Glutamatergic neuron (in vitro differentiated cells): ENCODE results near the gene CD34. TPM values are rescaled to one million over a fixed set of nuclear protein-coding genes. Genes with fewer than 3 reads are reported as not detected.
A peak's percentile ranks its signal among the peaks of the same experiment; 100 is the strongest.

Experiments used
- DNase-seq: peaks from one replicate; pipeline ENCODE4 v3.0.0; 2022
- H3K27ac Mint-ChIP-seq: one replicate; pipeline ENCODE4 v1.8.0; 2020; ENCODE audit warnings: mild to moderate bottlenecking, mixed read lengths, inconsistent platforms; ENCODE audit not compliant: unreplicated experiment
- H3K27me3 Mint-ChIP-seq: one replicate; pipeline ENCODE4 v1.8.0; 2020; ENCODE audit warnings: mild to moderate bottlenecking, moderate library complexity, mixed read lengths, inconsistent platforms; ENCODE audit not compliant: unreplicated experiment
- H3K36me3 Mint-ChIP-seq: one replicate; pipeline ENCODE4 v1.8.0; 2020; ENCODE audit warnings: mild to moderate bottlenecking, mixed read lengths, inconsistent platforms; ENCODE audit not compliant: unreplicated experiment
- H3K4me1 Mint-ChIP-seq: one replicate; pipeline ENCODE4 v1.8.0; 2020; ENCODE audit warnings: mild to moderate bottlenecking, low read depth, mixed read lengths, inconsistent platforms; ENCODE audit not compliant: unreplicated experiment
- H3K4me3 Mint-ChIP-seq: one replicate; pipeline ENCODE4 v1.8.0; 2020; ENCODE audit warnings: mild to moderate bottlenecking, mixed read lengths, inconsistent platforms; ENCODE audit not compliant: unreplicated experiment
- H3K9me3 Mint-ChIP-seq: one replicate; pipeline ENCODE4 v1.8.0; 2020; ENCODE audit warnings: mild to moderate bottlenecking, moderate library complexity, mixed read lengths, inconsistent platforms; ENCODE audit not compliant: unreplicated experiment
- CTCF ChIP-seq: fragments of 200-600 bp; sonication (generic); IDR thresholded peaks from one replicate; pipeline ENCODE4 v1.5.0; 2021; ENCODE audit not compliant: partially characterized antibody, unreplicated experiment
- total RNA-seq: library from RNA; stranded (reverse); fragmentation: NEBNext Ultra II Directional; extraction: Animal tissue kit (Norgen Biotek cat#: 25700); gene quantifications from one replicate; pipeline ENCODE4 v1.2.1, GENCODE V29; 2021; ENCODE audit not compliant: unreplicated experiment

The CD34 gene
- total RNA-seq, 1 donor from 2014 or later: 0.20 TPM

- peaks cover 4% of the 10 kb centered on the region for H3K27me3 Mint-ChIP-seq
- DNase-seq: no peak
- no peaks in the 10 kb centered on the region for H3K4me1 Mint-ChIP-seq
- H3K36me3 Mint-ChIP-seq: no peaks in the 10 kb centered on the region
- H3K4me3 Mint-ChIP-seq: peak overlapping the region; percentile 55
- no peak overlapping the region for H3K27ac Mint-ChIP-seq
- peaks cover 5% of the 10 kb centered on the region for H3K9me3 Mint-ChIP-seq
- no peak for TF ChIP-seq CTCF
Measured at GRCh38 chr1:207958376-207959139, 47.6 kb upstream of the CD34 start.

- H3K27me3 Mint-ChIP-seq: peaks cover 2% of the 10 kb centered on the region
- DNase-seq: no peak
- H3K36me3 Mint-ChIP-seq: no peaks in the 10 kb centered on the region
- H3K4me3 Mint-ChIP-seq: no peak overlapping the region
- H3K4me1 Mint-ChIP-seq: no peaks in the 10 kb centered on the region
- no peak overlapping the region for H3K27ac Mint-ChIP-seq
- no peaks in the 10 kb centered on the region for H3K9me3 Mint-ChIP-seq
- TF ChIP-seq CTCF: no peak
Measured at GRCh38 chr1:207956986-207957385, 46.1 kb upstream of the CD34 start.

- Mint-ChIP-seq H3K9me3 (no peaks in the 10 kb centered on the region), H3K27ac (no peak overlapping the region), H3K27me3 (peaks cover 2% of the 10 kb centered on the region)
Measured at GRCh38 chr1:207954104-207954503, 43.2 kb upstream of the CD34 start.

GRCh38 chr1:207952617-207953542 is 42.0 kb upstream of the CD34 start:
- Mint-ChIP-seq H3K9me3 (no peaks in the 10 kb centered on the region), H3K4me1 (no peaks in the 10 kb centered on the region), H3K4me3 (no peak overlapping the region), H3K36me3 (no peaks in the 10 kb centered on the region), H3K27ac (no peak overlapping the region), H3K27me3 (no peaks in the 10 kb centered on the region)
- no peak for DNase-seq
- TF ChIP-seq CTCF: no peak

More at GRCh38 chr1:207954104-207954503, 43.2 kb upstream of the CD34 start:
- H3K4me1 Mint-ChIP-seq: no peaks in the 10 kb centered on the region
- no peaks in the 10 kb centered on the region for H3K36me3 Mint-ChIP-seq
- TF ChIP-seq CTCF: no peak
- H3K4me3 Mint-ChIP-seq: no peak overlapping the region
- no peak for DNase-seq

- Mint-ChIP-seq H3K36me3 (no peaks in the 10 kb centered on the region), H3K27ac (no peak overlapping the region), H3K9me3 (no peaks in the 10 kb centered on the region), H3K27me3 (no peaks in the 10 kb centered on the region), H3K4me3 (no peak overlapping the region), H3K4me1 (no peaks in the 10 kb centered on the region)
- TF ChIP-seq CTCF: no peak
- DNase-seq: no peak
Measured at GRCh38 chr1:207951652-207952051, 40.7 kb upstream of the CD34 start.
